Activated CD4-positive, alpha-beta T cell treated with anti-CD3 and anti-CD28 coated beads, Interleukin-2, amount 50 U/mL, for 24 hours (primary cell): Measurements from ENCODE around the gene F7.
"Not testable (repeated sequence)": the region's sequence is repeated elsewhere in the genome, so short reads cannot be mapped to it uniquely, and the experiment has no call there.

Source experiments
- DNase-seq, 2 donors: peaks; one replicate each; pipeline ENCODE4 v3.0.0-alpha.2; 2020; ENCODE audit warnings: low read depth in 1 of 2, low spot score in 1 of 2

Gene F7

GRCh38 chr13:113105032-113105920 lies at the start of gene F7:
TSS of gene F7 (plus strand) at chr13:113105791. CDS start at chr13:113105842, 51 bp downstream.
- no peak for DNase-seq

GRCh38 chr13:113057084-113057483 lies 48.5 kb upstream of the F7 start:
- DNase-seq: no peak

- DNase-seq: not testable (repeated sequence)
Measured at GRCh38 chr13:113057559-113057958, 48.0 kb upstream of the F7 start.

GRCh38 chr13:113058129-113058987 lies 47.2 kb upstream of the F7 start:
- no peak for DNase-seq

GRCh38 chr13:113058988-113059850 lies 46.4 kb upstream of the F7 start:
- DNase-seq: no peak

GRCh38 chr13:113059891-113060290 lies 45.7 kb upstream of the F7 start:
- DNase-seq: no peak

GRCh38 chr13:113060557-113061270 lies 44.9 kb upstream of the F7 start:
- DNase-seq: no peak

GRCh38 chr13:113061271-113061625 lies 44.3 kb upstream of the F7 start:
- DNase-seq: no peak

GRCh38 chr13:113061796-113062425 lies 43.7 kb upstream of the F7 start:
- no peak for DNase-seq

- DNase-seq: no peak
Measured at GRCh38 chr13:113062691-113063090, 42.9 kb upstream of the F7 start.

- no peak for DNase-seq
Measured at GRCh38 chr13:113063091-113063491, 42.5 kb upstream of the F7 start.

GRCh38 chr13:113064000-113064533 lies 41.5 kb upstream of the F7 start:
- DNase-seq: no peak

- no peak for DNase-seq
Measured at GRCh38 chr13:113064534-113065405, 40.8 kb upstream of the F7 start.

GRCh38 chr13:113065406-113066141 lies 40.0 kb upstream of the F7 start:
- no peak for DNase-seq

- DNase-seq: no peak
Measured at GRCh38 chr13:113066142-113066455, 39.5 kb upstream of the F7 start.

GRCh38 chr13:113066746-113067145 lies 38.8 kb upstream of the F7 start:
- no peak for DNase-seq

- DNase-seq: no peak
Measured at GRCh38 chr13:113069861-113070805, 35.5 kb upstream of the F7 start.
